Measurements from ENCODE around the gene ZNF787. TPM values are rescaled to one million over a fixed set of nuclear protein-coding genes. Genes with fewer than 3 reads are reported as not detected.

The ZNF787 gene
- total RNA-seq, result 10 to 100 TPM; 18.0 to 53.8 (median 42.8) TPM
- 10 to 100 TPM; 16.6 to 39.0 (median 21.1) TPM for polyA plus RNA-seq
- long read RNA-seq, donor 1, transcript ZNF787-203 (3 exons, 1,925 nt), result major isoform, 14 of 15 reads
- long read RNA-seq, donor 1, partial matches to known transcripts, result 0 of 15 reads
- long read RNA-seq, donor 1, other reads (novel, unspliced or antisense), result 0 of 15 reads
- long read RNA-seq, donor 2, transcript ZNF787-203 (3 exons, 1,925 nt), result major isoform, 8 of 10 reads
- long read RNA-seq, donor 2, partial matches to known transcripts, result 0 of 10 reads
- long read RNA-seq, donor 2, other reads (novel, unspliced or antisense), result 0 of 10 reads

DNA sequence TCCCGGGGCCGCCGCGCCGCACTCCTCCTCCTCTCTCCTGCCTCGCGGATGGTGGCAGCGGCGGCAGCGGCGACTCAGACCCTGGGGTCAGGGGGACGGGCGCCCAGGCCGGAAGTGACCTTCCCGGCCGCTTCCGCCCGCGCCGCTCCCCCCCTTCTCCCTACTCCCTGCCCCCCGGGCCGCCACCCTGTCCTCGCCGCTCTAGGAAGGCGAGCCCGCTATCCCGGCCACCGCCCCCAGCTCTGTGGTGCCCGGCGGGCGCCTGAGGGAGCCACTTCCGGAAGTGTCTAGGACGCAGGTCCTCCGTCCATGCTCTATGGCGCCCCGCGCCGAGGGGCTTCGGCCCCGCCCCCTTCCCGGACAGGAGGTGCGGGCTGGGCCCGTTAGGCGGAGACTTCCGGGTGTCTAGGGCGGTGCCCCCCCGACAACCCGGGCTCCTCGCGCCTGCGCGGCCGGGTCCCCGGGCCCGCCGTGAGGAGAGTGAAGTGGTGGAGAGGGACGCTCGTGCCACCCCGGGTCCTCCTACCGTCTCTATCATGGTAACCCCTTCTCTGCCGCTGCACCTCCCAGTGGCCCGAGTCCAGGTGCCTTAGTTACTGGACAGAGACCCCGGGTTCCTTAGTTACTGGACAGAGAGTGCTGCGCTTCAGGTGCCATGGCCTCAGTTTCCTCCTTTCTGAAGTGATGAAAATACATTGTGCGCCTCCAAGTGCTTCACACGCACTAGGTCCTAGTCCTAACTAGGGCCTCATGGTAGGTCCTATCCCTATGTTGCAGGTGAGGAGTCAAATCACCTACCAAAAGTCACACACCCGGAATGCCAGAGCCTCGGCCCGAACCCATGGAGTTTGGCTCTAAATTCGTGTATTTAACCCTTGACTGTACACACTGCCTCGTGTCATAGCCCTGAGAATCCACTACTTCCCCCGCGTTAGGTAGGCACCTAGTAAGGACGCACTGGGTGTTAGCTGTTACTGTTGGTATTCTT, at the start of gene ZNF787:
TSS of gene ZNF787 (minus strand) at position 116 of the 988 bp plus-strand sequence. CDS start 18,078 bp downstream, outside the sequence.
- Histone ChIP-seq H3K4me3 (peak within 1 kb of the TSS; percentile 68 to 93 (median 78)), H3K9me3 (no peaks in the 10 kb centered on the region), H3K4me1 (peaks cover 37 to 52% (median 49%) of the 10 kb centered on the region in 6 donors), H3K27me3 (replicated peaks in 1 of 7) (no peaks in the 10 kb centered on the region), H3K27ac (peak within 1 kb of the TSS; percentile 83 to 100 (median 96)), H3K36me3 (peaks cover 0 to 17% (median 0%) of the 10 kb centered on the region in 6 donors)
- WGBS, 5 donors, result 7 to 32% (median 11%) methylated on average over 12 to 74 of the region's 74 CpGs
- DNase-seq, result peak; percentile 100
- TF ChIP-seq CTCF (IDR thresholded peaks at IDR 0.05 in 8 of 11, conservative IDR thresholded peaks at IDR 0.05 in 3 of 11), result peak in 3 of 11 experiments; percentile 19 to 28 (median 20)
- peak; percentile 92 to 96 (median 93) for TF ChIP-seq POLR2AphosphoS5 (IDR thresholded peaks at IDR 0.05)
- TF ChIP-seq POLR2A (IDR thresholded peaks at IDR 0.05), result peak in 2 of 3 donors; percentile 22 to 49
- intact Hi-C loops (cut with DNase I; ENCODE audit: low total_unique reads), result no loop called here

- DNase-seq, result no peak
- TF ChIP-seq CTCF (IDR thresholded peaks at IDR 0.05 in 8 of 11, conservative IDR thresholded peaks at IDR 0.05 in 3 of 11) (no peak), POLR2AphosphoS5 (IDR thresholded peaks at IDR 0.05) (peak in 2 of 3 donors; percentile 53 to 64)
- peaks cover 0 to 18% (median 5%) of the 10 kb centered on the region in 6 donors for H3K4me1 ChIP-seq
- intact Hi-C loops (cut with DNase I; ENCODE audit: low total_unique reads), result loop anchor here (5.0 kb wide), 1 partner anchor 93 kb away; no protein-coding TSS in a partner anchor
- H3K9me3 ChIP-seq, result no peaks in the 10 kb centered on the region
- 55 to 75% (median 64%) methylated on average over 14 of the region's 14 CpGs for WGBS, 5 donors
- H3K27ac ChIP-seq, result no peak overlapping the region
- no peaks in the 10 kb centered on the region for H3K36me3 ChIP-seq
- H3K4me3 ChIP-seq, result no peak overlapping the region
- peaks cover 0 to 35% (median 0%) of the 10 kb centered on the region in 7 donors for H3K27me3 ChIP-seq (replicated peaks in 1 of 7)
Measured at GRCh38 chr19:56170261-56170660, 49.2 kb upstream of the ZNF787 start.

GRCh38 chr19:56167064-56167578, 46.0 kb upstream of the ZNF787 start:
- 50 to 61% (median 51%) methylated on average over 7 of the region's 7 CpGs for WGBS, 5 donors
- no peak for DNase-seq
- Histone ChIP-seq H3K27me3 (replicated peaks in 1 of 7) (peaks cover 0 to 8% (median 0%) of the 10 kb centered on the region in 7 donors), H3K9me3 (no peaks in the 10 kb centered on the region), H3K4me1 (peaks cover 0 to 18% (median 5%) of the 10 kb centered on the region in 6 donors), H3K36me3 (no peaks in the 10 kb centered on the region), H3K4me3 (no peak overlapping the region), H3K27ac (no peak overlapping the region)
- TF ChIP-seq POLR2AphosphoS5 (IDR thresholded peaks at IDR 0.05), result no peak
- TF ChIP-seq POLR2A (IDR thresholded peaks at IDR 0.05), result no peak
- intact Hi-C loops (cut with DNase I; ENCODE audit: low total_unique reads), result no loop called here

DNA sequence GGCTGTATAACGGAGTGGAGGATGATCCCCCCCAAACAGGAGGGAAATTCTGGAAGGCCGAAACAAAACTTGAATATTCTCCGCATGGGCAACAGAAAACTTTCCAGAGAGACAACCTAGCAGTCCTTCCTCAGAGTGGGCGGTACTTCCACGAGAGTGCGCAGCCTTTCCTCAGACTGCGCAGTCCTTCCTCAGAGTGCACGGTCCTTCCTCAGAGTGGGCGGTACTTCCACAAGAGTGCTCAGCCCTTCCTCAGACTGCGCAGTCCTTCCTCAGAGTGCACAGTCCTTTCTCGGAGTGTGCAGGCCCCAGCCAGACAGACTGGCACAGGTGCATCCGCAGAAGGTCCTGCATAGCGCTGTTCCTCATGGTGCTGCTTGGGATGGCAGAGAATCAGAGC, 42.0 kb upstream of the ZNF787 start:
- intact Hi-C loops (cut with DNase I; ENCODE audit: low total_unique reads), result no loop called here
- no peak overlapping the region for H3K27ac ChIP-seq
- H3K27me3 ChIP-seq (replicated peaks in 1 of 7), result peaks cover 0 to 8% (median 0%) of the 10 kb centered on the region in 7 donors
- no peaks in the 10 kb centered on the region for H3K4me1 ChIP-seq
- TF ChIP-seq CTCF (IDR thresholded peaks at IDR 0.05 in 8 of 11, conservative IDR thresholded peaks at IDR 0.05 in 3 of 11) (no peak), POLR2AphosphoS5 (IDR thresholded peaks at IDR 0.05) (no peak), POLR2A (IDR thresholded peaks at IDR 0.05) (no peak)
- H3K9me3 ChIP-seq, result no peaks in the 10 kb centered on the region
- no peak for DNase-seq
- 83 to 92% (median 86%) methylated on average over 13 of the region's 13 CpGs for WGBS, 5 donors
- H3K36me3 ChIP-seq, result peaks cover 0 to 37% (median 28%) of the 10 kb centered on the region in 6 donors
- H3K4me3 ChIP-seq, result no peak overlapping the region

Measured in spleen (tissue), 13 donors.